ENCODE data around the gene DPH5. TPM values are rescaled to one million over a fixed set of nuclear protein-coding genes. Genes with fewer than 3 reads are reported as not detected.
A peak's percentile ranks its signal among the peaks of the same experiment; 100 is the strongest.

The DPH5 gene
- total RNA-seq, 4 donors from 2014 or later = 13.8 to 32.8 (median 23.6) TPM

- intact Hi-C loops (cut with DNase I) = no loop called here
- H3K4me1 ChIP-seq = peaks cover 0 to 9% of the 10 kb centered on the region in 2 donors
- H3K36me3 ChIP-seq = peaks cover 0 to 3% of the 10 kb centered on the region in 2 donors
- H3K4me3 ChIP-seq (replicated peaks in 1 of 3) = no peak overlapping the region
- WGBS, 2 donors = 93 to 100% methylated on average over 1 of the region's 1 CpG
- TF ChIP-seq POLR2A (IDR thresholded peaks at IDR 0.05) (no peak), CTCF (IDR thresholded peaks at IDR 0.05) (no peak)
- no peaks in the 10 kb centered on the region for H3K9me3 ChIP-seq
- H3K27ac ChIP-seq = no peak overlapping the region
- no peak for DNase-seq
- H3K27me3 ChIP-seq = no peaks in the 10 kb centered on the region
Measured at GRCh38 chr1:100998426-100998825, 27.2 kb downstream of the DPH5 start.

- Histone ChIP-seq H3K27ac (peak overlapping the region in 1 of 3 donors; percentile 45), H3K4me1 (no peaks in the 10 kb centered on the region), H3K27me3 (no peaks in the 10 kb centered on the region), H3K36me3 (no peaks in the 10 kb centered on the region), H3K4me3 (replicated peaks in 1 of 3) (no peak overlapping the region), H3K9me3 (no peaks in the 10 kb centered on the region)
- intact Hi-C loops (cut with DNase I) = no loop called here
- no peak for DNase-seq
- no peak for TF ChIP-seq CTCF (IDR thresholded peaks at IDR 0.05)
- TF ChIP-seq POLR2A (IDR thresholded peaks at IDR 0.05) = no peak
- 67 to 76% methylated on average over 4 of the region's 4 CpGs for WGBS, 2 donors
Measured at GRCh38 chr1:100995198-100995988, 30.2 kb downstream of the DPH5 start.

- no peak for DNase-seq
- intact Hi-C loops (cut with DNase I) = no loop called here
- Histone ChIP-seq H3K27ac (peak overlapping the region in 1 of 3 donors; percentile 0), H3K27me3 (no peaks in the 10 kb centered on the region), H3K36me3 (no peaks in the 10 kb centered on the region), H3K4me3 (replicated peaks in 1 of 3) (no peak overlapping the region), H3K9me3 (no peaks in the 10 kb centered on the region), H3K4me1 (peaks cover 0 to 6% of the 10 kb centered on the region in 2 donors)
- 45% methylated on average over 2 of the region's 2 CpGs for WGBS, 2 donors
- TF ChIP-seq CTCF (IDR thresholded peaks at IDR 0.05) = no peak
- TF ChIP-seq POLR2A (IDR thresholded peaks at IDR 0.05) = no peak
Measured at GRCh38 chr1:100989306-100990077, 36.1 kb downstream of the DPH5 start.

- H3K27ac ChIP-seq = no peak overlapping the region
- TF ChIP-seq CTCF (IDR thresholded peaks at IDR 0.05) (no peak), POLR2A (IDR thresholded peaks at IDR 0.05) (no peak)
- no peaks in the 10 kb centered on the region for H3K36me3 ChIP-seq
- no peak overlapping the region for H3K4me3 ChIP-seq (replicated peaks in 1 of 3)
- no peak for DNase-seq
- intact Hi-C loops (cut with DNase I) = no loop called here
- peaks cover 6 to 8% of the 10 kb centered on the region in 2 donors for H3K4me1 ChIP-seq
- 92 to 94% methylated on average over 3 of the region's 3 CpGs for WGBS, 2 donors
- H3K9me3 ChIP-seq = no peaks in the 10 kb centered on the region
- no peaks in the 10 kb centered on the region for H3K27me3 ChIP-seq
Measured at GRCh38 chr1:100988121-100988520, 37.5 kb downstream of the DPH5 start.

- Histone ChIP-seq H3K9me3 (no peaks in the 10 kb centered on the region), H3K27ac (peak overlapping the region; percentile 43 to 75 (median 67)), H3K27me3 (no peaks in the 10 kb centered on the region), H3K36me3 (no peaks in the 10 kb centered on the region), H3K4me3 (replicated peaks in 1 of 3) (no peak overlapping the region), H3K4me1 (peaks cover 6 to 8% of the 10 kb centered on the region in 2 donors)
- TF ChIP-seq POLR2A (IDR thresholded peaks at IDR 0.05) (no peak), CTCF (IDR thresholded peaks at IDR 0.05) (no peak)
- DNase-seq = peak; percentile 21 to 25
- intact Hi-C loops (cut with DNase I) = no loop called here
- 36 to 42% methylated on average over 4 of the region's 4 CpGs for WGBS, 2 donors
Measured at GRCh38 chr1:100982793-100983192, 42.8 kb downstream of the DPH5 start.
